Measurements from ENCODE around the gene LDLRAD4.

GRCh38 chr18:13175266-13175665 lies 43.3 kb upstream of the LDLRAD4 start:
- TF ChIP-seq POLR2A (IDR thresholded peaks at IDR 0.05) (no peak), CTCF (IDR thresholded peaks at IDR 0.05) (no peak)
